PC-3 (cell line): Measurements from ENCODE around the gene FUT3. TPM values are rescaled to one million over a fixed set of nuclear protein-coding genes. Genes with fewer than 3 reads are reported as not detected.

Experiments
- ATAC-seq: fragments of 200-7000 bp; cut with Tn5 transposase; 2 replicates; pipeline ENCODE4 v1.9.1; 2020; ENCODE audit warnings: mild to moderate bottlenecking, moderate library complexity
- BruUV-seq: library from RNA; stranded (reverse); fragments of 400-500 nt; replicated peaks from 2 replicates; lab custom pipeline; 2021; lab: Mats Ljungman, UMichigan
- CTCF ChIA-PET: fragments of 300-600 bp; sonication (Branson Sonifier 250); formaldehyde crosslinking; loops from one replicate; lab custom pipeline; 2022; ENCODE audit warnings: antibody characterized with exemption; lab: Charles Lee
- POLR2A ChIA-PET: fragments of 300-600 bp; sonication (Branson Sonifier 250); formaldehyde crosslinking; loops from one replicate; lab custom pipeline; 2022; ENCODE audit warnings: antibody characterized with exemption; ENCODE audit not compliant: unreplicated experiment; lab: Charles Lee
- DNase-seq: peaks from one replicate; pipeline ENCODE4 v3.0.0-alpha.2; 2015
- H2AFZ ChIP-seq: fragments of 300-600 bp; sonication (generic); 2 replicates; pipeline ENCODE4 v1.6.0; 2016; ENCODE audit warnings: antibody characterized with exemption, low read length
- H3F3A ChIP-seq: fragments of 300-600 bp; sonication (generic); one replicate; pipeline ENCODE4 v1.6.0; 2017; ENCODE audit warnings: antibody characterized with exemption, low read length, control low read depth, mild to moderate bottlenecking; ENCODE audit not compliant: unreplicated experiment
- H3K27ac ChIP-seq: fragments of 300-600 bp; sonication (generic); 2 replicates; pipeline ENCODE4 v1.5.1; 2016; ENCODE audit warnings: mild to moderate bottlenecking, low read length
- H3K27me3 ChIP-seq: fragments of 300-600 bp; sonication (generic); 2 replicates; pipeline ENCODE4 v1.6.1; 2016; ENCODE audit warnings: low read length, mixed read lengths
- H3K36me3 ChIP-seq: fragments of 300-600 bp; sonication (generic); 2 replicates; pipeline ENCODE4 v1.6.1; 2016; ENCODE audit warnings: low read depth, mixed run types, low read length, mixed read lengths
- H3K4me1 ChIP-seq: fragments of 300-600 bp; sonication (generic); 2 replicates; pipeline ENCODE4 v1.5.1; 2016; ENCODE audit warnings: low read length; ENCODE audit not compliant: insufficient read depth
- H3K4me2 ChIP-seq: fragments of 300-600 bp; sonication (generic); 2 replicates; pipeline ENCODE4 v1.6.0; 2016; ENCODE audit warnings: low read length
- H3K4me3 ChIP-seq: fragments of 300-600 bp; sonication (generic); 2 replicates; pipeline ENCODE4 v1.5.1; 2016; ENCODE audit warnings: mild to moderate bottlenecking, low read length, mixed read lengths
- H3K79me2 ChIP-seq: fragments of 300-600 bp; sonication (generic); 2 replicates; pipeline ENCODE4 v1.6.1; 2017; ENCODE audit warnings: low read length, mixed read lengths
- H3K9ac ChIP-seq: fragments of 300-600 bp; sonication (generic); 2 replicates; pipeline ENCODE4 v1.6.0; 2016; ENCODE audit warnings: mild to moderate bottlenecking, low read length
- H3K9me2 ChIP-seq: fragments of 300-600 bp; sonication (generic); replicated peaks from 2 replicates; pipeline ENCODE4 v1.6.1; 2016; ENCODE audit warnings: mixed run types, low read length, mixed read lengths
- H3K9me3 ChIP-seq: fragments of 300-600 bp; sonication (generic); 2 replicates; pipeline ENCODE4 v1.6.1; 2016; ENCODE audit warnings: low read length, mixed read lengths
- H4K20me1 ChIP-seq: fragments of 300-600 bp; sonication (generic); 2 replicates; pipeline ENCODE4 v1.6.1; 2016; ENCODE audit warnings: low read length, mixed read lengths
- EZH2 ChIP-seq: fragments of 300-600 bp; sonication (generic); IDR thresholded peaks from one replicate; pipeline ENCODE4 v1.6.1; 2017; ENCODE audit warnings: antibody characterized with exemption, mild to moderate bottlenecking, low read length; ENCODE audit not compliant: unreplicated experiment
- EZH2phosphoT487 ChIP-seq: fragments of 300-600 bp; sonication (generic); IDR thresholded peaks from 2 replicates; pipeline ENCODE4 v1.6.1; 2018; ENCODE audit warnings: mild to moderate bottlenecking, antibody characterized with exemption, low read length, borderline replicate concordance
- intact Hi-C: fragments of 100-400 bp; cut with micrococcal nuclease; formaldehyde crosslinking; loops from 2 replicates; pipeline ENCODE4 v1.9.0; 2023
- total RNA-seq: library from RNA; depleted of rRNA; stranded (reverse); fragments of >200 nt; gene quantifications from 2 replicates; pipeline ENCODE4 v1.2.3, GENCODE V29; 2014
- TF ChIP-seq, protein P1 (sequence below): fragments of 300-600 bp; sonication (generic); conservative IDR thresholded peaks from 2 replicates; pipeline ENCODE4 v1.5.1; 2017; ENCODE audit warnings: antibody characterized with exemption, low read depth, mild to moderate bottlenecking, low read length

FUT3 gene
- total RNA-seq, 1 experiment from 2014 or later = 7.7 TPM

DNA sequence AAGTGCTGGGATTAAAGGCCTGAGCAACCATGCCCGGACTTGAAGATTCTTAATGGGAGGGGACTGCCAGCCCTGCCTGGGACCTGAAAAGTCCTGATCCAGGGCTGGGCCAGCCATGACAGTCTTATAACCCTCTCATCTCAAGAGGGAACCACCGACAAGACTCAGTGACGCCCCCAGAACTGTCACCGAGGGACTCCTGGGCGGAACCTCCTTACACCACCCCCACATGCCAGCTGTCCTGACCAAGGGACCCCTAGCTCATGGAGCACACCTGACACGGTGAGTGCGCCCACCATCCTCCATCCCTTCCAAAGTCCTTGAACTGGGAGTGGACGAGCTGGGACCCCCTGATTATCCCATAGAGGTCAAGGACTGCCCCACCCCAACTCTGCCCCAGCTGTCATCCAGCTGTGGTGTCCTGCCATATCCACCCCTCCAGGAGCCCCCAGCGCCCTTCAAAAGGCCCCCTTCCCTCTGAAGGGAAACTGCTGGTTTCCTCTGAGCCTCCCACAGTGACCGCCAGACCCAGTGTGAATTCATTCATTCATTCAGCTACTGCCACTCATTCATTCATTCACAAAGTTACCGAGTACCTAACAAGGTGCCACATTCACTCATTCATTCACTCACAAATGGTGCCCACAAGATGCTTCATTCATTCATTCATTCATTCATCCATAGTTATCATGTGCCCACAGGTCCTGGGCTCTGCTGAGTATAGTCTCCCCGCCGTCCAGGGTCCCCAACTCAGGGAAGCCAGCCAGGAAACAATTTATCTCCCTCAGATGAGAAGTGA is 48.7 kb upstream of the FUT3 start:
- no peak overlapping the region for H2AFZ ChIP-seq
- ChIA-PET CTCF (no interaction called here), POLR2A (no interaction called here)
- BruUV-seq = no TSS peak
- H3K9ac ChIP-seq = no peak overlapping the region
- H3K9me3 ChIP-seq = no peaks in the 10 kb centered on the region
- no peak overlapping the region for H3K4me2 ChIP-seq
- H3K36me3 ChIP-seq = peaks cover 17% of the 10 kb centered on the region; the same call in 1 of the 2 replicates
- H3F3A ChIP-seq = no peaks in the 10 kb centered on the region
- H3K79me2 ChIP-seq = peaks cover 59% of the 10 kb centered on the region
- DNase-seq = no peak
- H3K27me3 ChIP-seq = no peaks in the 10 kb centered on the region
- H3K4me3 ChIP-seq = no peak overlapping the region
- ATAC-seq = no peak
- H3K4me1 ChIP-seq = peaks cover 6% of the 10 kb centered on the region
- no peak overlapping the region for H3K27ac ChIP-seq
- peaks cover 29% of the 10 kb centered on the region for H4K20me1 ChIP-seq
- no peaks in the 10 kb centered on the region for H3K9me2 ChIP-seq
- TF ChIP-seq EZH2 (no peak), EZH2phosphoT487 (no peak)
- TF ChIP-seq, protein P1, sequence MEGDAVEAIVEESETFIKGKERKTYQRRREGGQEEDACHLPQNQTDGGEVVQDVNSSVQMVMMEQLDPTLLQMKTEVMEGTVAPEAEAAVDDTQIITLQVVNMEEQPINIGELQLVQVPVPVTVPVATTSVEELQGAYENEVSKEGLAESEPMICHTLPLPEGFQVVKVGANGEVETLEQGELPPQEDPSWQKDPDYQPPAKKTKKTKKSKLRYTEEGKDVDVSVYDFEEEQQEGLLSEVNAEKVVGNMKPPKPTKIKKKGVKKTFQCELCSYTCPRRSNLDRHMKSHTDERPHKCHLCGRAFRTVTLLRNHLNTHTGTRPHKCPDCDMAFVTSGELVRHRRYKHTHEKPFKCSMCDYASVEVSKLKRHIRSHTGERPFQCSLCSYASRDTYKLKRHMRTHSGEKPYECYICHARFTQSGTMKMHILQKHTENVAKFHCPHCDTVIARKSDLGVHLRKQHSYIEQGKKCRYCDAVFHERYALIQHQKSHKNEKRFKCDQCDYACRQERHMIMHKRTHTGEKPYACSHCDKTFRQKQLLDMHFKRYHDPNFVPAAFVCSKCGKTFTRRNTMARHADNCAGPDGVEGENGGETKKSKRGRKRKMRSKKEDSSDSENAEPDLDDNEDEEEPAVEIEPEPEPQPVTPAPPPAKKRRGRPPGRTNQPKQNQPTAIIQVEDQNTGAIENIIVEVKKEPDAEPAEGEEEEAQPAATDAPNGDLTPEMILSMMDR = no peak
- intact Hi-C loops = no loop called here

DNA sequence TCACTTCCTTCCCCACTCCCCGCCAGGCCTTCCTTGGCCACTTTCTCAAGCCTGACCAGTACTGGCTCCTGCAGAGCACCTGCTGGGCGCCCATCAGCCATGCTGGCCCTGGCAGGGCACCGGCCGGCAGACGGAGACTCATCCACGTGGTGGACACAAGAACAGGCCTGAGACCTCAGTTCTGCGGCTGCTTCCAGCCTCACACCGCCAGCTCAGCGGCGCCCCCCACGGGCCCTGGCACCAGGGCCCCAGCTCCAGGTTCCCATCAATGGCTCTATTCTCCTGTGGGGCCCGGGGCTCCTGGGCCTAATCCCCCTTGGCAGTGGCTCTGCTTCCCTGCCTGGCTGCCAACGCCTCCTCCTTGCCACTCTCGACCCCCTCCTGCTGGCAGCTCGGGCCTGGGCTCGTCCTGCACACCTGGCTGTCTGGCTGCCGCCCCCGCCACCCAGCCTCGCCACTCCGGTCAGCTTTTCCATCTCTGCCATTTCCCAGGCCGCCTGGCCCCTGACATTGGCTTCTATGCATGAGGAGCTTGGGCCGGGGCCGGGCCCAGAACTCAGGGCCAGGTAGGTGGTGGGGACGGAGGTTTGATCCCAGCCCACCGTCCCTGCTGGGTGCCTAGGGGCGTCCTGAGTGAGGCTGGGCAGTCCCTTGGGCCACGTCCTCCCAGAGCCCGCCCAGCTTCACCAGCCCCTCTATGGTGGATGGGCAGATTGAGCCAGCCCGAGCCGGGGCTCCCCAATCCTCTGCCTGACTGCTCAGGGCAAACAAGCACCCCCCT is 46.1 kb upstream of the FUT3 start:
- BruUV-seq = no TSS peak
- no peak overlapping the region for H3K4me2 ChIP-seq
- H3K36me3 ChIP-seq = peaks cover 20% of the 10 kb centered on the region; the same call in 1 of the 2 replicates
- H3K9me2 ChIP-seq = no peaks in the 10 kb centered on the region
- no peak overlapping the region for H3K4me3 ChIP-seq
- no peak for ATAC-seq
- no peak for TF ChIP-seq EZH2phosphoT487
- TF ChIP-seq, protein P1 = peak; percentile 45; the same call in 1 of the 2 replicates
- no peak for TF ChIP-seq EZH2
- intact Hi-C loops = no loop called here
- peaks cover 3% of the 10 kb centered on the region for H3K4me1 ChIP-seq
- H3K79me2 ChIP-seq = peaks cover 47% of the 10 kb centered on the region
- no peak overlapping the region for H3K9ac ChIP-seq
- no peak for DNase-seq
- no peak overlapping the region for H2AFZ ChIP-seq
- CTCF ChIA-PET = no interaction called here
- peaks cover 25% of the 10 kb centered on the region for H4K20me1 ChIP-seq
- H3K27ac ChIP-seq = no peak overlapping the region
- no peaks in the 10 kb centered on the region for H3K9me3 ChIP-seq
- POLR2A ChIA-PET = interaction anchor here (0.7 kb wide), 1 partner anchor 169 kb away, joined by 3 read pairs; no protein-coding TSS in a partner anchor
- H3K27me3 ChIP-seq = no peaks in the 10 kb centered on the region
- H3F3A ChIP-seq = no peaks in the 10 kb centered on the region
